Endothelial cell of umbilical vein (primary cell): ENCODE data around the gene STK17B.

Source experiments
- MAX ChIP-seq: IDR thresholded peaks from 2 replicates; pipeline ENCODE4 v1.6.1; 2011; ENCODE audit not compliant: insufficient read depth, insufficient read length
- TF ChIP-seq, protein P1 (sequence below), 2 donors: IDR thresholded peaks; 1 replicate in 1 of 2; 2 replicates in 1 of 2; pipeline ENCODE4 v1.5.1; 2011; ENCODE audit warnings: low read length in 2 of 2, mild to moderate bottlenecking in 2 of 2, moderate library complexity in 2 of 2, control low read depth in 1 of 2, inconsistent platforms in 1 of 2, low read depth in 1 of 2; ENCODE audit not compliant: insufficient read depth in 1 of 2; ENCODE audit errors: extremely low read depth in 1 of 2

GRCh38 chr2:196131384-196131937 lies 39.9 kb downstream of the STK17B start:
- TF ChIP-seq, protein P1, sequence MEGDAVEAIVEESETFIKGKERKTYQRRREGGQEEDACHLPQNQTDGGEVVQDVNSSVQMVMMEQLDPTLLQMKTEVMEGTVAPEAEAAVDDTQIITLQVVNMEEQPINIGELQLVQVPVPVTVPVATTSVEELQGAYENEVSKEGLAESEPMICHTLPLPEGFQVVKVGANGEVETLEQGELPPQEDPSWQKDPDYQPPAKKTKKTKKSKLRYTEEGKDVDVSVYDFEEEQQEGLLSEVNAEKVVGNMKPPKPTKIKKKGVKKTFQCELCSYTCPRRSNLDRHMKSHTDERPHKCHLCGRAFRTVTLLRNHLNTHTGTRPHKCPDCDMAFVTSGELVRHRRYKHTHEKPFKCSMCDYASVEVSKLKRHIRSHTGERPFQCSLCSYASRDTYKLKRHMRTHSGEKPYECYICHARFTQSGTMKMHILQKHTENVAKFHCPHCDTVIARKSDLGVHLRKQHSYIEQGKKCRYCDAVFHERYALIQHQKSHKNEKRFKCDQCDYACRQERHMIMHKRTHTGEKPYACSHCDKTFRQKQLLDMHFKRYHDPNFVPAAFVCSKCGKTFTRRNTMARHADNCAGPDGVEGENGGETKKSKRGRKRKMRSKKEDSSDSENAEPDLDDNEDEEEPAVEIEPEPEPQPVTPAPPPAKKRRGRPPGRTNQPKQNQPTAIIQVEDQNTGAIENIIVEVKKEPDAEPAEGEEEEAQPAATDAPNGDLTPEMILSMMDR (IDR thresholded peaks at IDR 0.05; ENCODE audit: extremely low read depth in 1 of 2, insufficient read depth in 1 of 2, low read depth in 1 of 2, low read length in 2 of 2): peak in 1 of 2 donors; percentile 19
- TF ChIP-seq MAX: no peak
